Suppressor macrophage treated with lipopolysaccharide for 4 hours (primary cell): ENCODE measurements around the gene CHRNB4.

Experiments
- DNase-seq: peaks from one replicate; pipeline ENCODE4 v3.0.0-alpha.2; 2020

The CHRNB4 gene

DNA sequence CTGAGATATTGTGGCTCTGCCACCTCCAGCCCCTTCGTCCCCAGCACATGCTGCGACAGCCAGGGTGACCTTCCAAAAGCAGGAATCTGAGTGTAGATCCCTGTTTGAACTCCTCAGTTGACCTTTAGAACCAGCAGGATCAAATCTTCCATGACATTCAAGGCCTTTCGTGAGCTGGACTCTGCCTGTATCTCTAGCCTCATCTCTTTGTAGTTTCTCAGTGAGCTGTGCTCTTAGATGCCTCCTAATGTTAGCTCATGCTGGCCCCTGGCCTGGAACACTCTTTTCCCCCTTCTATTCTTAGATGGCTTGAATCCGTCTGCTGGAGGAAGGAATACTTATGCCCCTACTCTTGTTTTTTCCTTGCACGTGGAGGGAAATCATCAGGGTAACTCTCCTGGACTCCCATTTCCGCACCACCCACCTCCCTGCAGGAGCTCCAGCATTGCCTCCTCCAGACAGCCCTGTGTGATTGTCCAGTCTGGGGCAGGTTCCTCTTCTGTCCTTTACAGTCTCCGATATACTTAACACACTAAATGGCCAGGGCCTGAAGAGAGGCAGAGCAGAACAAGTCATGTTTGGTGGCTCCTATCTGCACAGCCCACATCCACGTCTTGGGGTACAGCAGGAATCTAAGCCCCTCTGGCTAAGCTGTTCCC is 26.7 kb upstream of the CHRNB4 start:
- DNase-seq = no peak

DNA sequence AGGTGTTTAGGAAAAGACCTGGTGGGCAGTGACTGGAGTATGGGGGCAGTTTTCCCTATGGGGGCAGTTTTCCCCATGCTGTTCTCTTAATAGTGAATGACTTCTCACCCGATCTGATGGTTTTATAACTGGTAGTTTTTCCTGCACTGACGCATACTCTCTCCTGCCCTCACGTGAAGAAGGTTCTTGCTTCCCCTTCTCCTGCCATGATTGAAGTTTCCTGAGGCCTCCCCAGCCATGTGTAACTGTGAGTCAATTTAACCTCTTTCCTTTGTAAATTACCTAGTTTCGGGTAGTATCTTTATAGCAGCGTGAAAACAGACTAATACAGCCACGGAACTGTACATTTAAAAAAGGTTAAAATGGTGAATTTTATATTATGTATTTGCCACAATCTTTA is 25.0 kb upstream of the CHRNB4 start:
- no peak for DNase-seq

DNA sequence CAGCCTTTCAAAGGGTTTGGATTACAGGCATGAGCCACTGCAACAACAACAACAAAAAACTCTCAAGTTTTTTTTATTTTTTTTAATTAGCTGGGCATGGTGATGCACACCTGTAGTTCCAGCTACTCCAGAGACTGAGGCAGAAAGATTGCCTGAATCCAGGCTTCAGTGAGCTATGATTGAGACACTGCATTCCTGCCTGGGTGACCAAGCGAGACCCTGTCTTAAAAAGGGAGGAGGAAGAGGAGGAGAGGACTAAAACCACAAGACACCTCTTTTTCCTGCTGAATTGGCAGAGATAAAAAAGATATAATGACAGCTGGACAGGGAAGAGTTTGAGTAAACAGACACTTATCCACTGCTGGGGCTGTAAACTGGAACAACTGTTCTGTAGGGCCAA is 22.7 kb upstream of the CHRNB4 start:
- no peak for DNase-seq

DNA sequence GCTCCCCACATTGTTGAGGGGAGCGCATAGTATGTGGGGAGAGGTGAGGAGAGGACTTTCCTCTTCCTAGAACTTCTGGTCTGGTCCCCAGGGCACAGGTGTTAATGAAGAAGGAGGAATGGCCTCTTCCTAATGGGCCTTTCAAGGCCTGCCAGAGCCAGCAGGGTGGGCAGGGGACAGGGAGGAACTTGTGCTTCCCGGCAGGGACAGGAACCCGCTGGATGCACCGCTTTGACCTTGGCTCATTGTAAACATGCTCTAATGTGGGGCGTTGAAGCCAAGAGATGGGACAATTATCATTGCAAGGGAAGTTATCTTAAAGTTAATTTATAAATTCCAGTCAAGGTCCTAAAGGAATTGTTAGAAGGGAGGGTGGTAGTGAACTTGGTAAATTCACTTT is 21.0 kb upstream of the CHRNB4 start:
- no peak for DNase-seq

DNA sequence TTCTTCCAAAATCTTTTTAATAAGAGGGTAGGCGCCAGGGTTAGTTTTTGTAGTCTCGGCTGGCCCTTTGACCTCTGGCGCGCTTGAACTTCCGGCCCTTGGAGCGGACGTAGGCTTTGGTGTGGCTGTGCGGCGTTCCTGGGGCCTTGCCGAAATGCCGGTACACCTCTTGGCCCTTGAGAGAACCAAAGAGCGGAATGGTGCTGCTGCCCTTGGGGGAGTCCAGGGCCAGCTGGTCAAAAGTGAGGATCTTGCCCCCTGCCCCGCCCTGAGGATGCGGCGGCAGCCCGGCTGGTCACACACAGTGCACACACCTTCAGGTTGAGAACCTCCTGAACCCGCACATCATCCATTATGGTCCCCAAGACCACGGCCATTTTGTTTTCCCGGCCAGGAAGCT is 20.0 kb upstream of the CHRNB4 start:
- no peak for DNase-seq

DNA sequence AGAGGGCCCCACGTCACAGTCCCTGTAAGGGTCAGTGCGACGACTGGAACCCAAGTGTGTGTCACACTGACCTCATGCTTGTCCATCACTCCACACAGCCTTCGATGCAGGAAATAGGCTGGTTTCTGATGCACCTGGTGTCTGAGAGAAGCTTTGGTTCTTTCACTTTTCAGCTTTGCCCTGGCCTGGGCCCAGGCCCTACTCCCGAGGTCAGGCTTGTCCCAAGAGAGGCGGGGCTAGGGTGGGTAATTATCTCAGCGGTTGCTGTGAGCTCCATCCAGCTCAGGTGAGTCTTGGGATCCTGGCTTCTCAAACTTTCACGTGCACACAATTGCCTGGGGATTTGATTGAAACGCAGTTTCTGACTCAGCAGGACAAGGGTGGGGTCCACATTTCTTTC is 19.6 kb upstream of the CHRNB4 start:
- no peak for DNase-seq

DNA sequence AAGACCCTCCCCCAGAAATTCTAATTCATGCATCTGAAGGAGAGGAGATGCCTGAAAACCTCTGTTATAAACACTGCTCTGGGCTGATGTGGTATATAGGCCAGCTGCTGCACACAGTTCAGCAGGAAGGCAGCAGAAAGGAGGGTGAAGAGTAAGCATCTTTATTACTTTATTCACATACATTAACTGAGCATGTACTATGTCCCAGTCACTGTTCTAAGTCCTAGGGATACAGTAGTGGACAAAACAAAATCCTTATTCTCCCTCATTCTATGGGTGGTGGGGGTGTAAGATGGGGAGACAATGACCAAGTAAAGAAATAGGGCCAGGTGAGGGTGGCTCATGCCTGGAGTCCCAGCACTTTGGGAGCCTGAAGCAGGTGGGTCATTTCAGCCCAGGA is 17.8 kb upstream of the CHRNB4 start:
- no peak for DNase-seq

DNA sequence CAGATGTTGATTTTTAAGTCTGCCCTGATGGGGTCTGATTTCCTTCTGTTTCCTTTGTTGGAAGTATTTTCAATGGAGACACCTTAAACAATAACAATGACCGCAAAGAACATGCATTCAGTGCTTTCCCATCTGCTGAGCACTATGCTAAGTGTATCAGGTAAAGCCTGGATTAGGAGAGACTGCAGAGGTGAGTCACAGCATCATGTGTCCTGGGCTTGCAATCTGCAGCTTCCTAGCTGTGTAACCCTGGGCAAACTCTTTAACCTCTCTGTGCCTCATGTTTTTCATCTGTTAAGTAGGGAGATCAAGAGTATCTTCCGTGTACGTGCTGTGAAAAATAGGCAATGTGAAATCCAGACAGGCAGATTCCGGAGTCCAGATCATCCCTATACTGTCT is 13.3 kb upstream of the CHRNB4 start:
- no peak for DNase-seq

DNA sequence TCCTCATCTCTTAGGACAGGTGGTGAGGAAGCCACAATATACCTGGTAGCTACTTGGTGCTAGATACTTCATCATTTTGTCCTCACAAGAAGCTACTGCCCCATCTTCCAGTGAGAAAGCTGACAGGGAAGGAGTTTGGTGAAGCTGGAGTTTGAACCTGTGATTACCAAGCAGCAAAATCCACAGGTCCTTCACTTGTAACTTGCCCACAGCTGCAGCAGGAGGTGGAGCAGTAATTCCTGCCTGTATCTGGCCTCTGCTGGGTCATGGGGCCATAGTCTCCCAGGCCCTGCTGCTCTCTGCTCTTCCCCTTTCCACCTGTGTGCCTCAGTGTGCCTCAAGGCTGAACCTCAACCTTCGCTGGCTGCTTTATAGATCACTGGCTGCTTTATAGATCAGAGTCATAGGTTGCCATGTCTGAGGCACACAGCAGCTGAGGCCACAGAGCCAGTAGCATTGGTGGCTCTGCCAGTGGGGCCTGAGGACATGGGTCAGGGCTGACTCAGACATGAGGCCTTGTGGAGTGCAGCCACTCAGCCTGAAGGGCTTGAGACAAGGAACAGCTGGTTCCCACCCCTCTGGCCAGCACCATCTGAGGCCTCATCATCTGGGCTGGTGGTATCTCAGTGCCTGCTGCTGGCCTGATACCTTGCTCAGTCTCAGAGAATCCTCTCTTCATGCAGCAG is 11.1 kb upstream of the CHRNB4 start:
- no peak for DNase-seq

DNA sequence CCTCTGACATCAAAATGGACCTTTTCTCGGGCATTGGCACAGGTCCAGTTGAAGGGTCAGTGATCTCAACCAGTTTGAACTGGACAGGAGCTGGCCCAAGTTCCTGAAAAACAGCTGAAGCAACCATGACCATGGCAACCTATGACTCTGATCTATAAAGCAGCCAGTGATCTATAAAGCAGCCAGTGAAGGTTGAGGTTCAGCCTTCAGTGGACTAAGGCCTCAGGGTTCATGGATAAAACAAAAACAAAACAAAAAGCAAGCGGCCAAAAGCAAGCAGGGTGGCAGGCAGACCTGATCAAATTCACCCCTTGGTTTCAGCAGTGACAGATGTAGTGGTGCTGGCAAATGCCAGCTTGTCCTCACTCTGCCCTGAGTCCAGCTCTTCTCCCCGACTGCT is 10.0 kb upstream of the CHRNB4 start:
- no peak for DNase-seq

DNA sequence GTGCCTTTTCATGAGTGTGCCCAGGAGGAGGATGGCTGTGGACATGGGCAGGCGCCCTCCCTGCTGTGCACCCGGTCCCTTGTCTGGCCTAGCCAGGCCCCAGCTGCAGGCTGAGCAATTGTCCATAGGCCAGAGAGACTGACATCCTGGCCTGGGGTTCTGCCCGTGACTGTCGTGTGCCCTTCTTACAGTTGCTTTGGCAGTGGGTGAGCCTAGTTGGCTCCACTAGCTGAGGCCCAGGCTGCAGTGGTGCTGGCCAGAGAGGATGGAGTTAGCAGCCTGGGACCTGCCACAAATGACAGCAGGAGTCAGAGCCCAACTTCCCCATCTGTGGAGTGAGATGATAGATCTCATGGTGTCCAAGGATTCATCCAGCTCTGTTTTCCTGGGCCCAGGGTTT is 9.0 kb upstream of the CHRNB4 start:
- DNase-seq = no peak

DNA sequence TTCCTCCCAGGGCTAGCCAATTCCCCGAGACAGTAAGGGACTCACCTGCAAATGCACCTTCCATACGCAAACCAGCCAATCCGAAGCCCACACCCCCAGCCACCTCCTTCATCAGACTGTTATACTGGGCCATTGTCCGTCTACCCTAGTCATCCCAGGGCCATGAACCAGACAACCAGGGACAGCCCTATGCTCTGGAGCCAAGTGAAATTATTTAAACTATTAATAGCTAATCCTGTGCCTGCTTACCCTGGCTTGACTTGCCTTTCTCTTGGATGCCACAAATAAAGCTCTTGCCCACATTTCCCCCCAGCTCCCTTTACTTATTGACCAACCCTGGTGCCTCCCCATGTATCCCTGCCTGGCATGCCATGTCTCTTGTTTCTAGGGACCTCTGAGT is 4.0 kb upstream of the CHRNB4 start:
- DNase-seq = no peak

DNA sequence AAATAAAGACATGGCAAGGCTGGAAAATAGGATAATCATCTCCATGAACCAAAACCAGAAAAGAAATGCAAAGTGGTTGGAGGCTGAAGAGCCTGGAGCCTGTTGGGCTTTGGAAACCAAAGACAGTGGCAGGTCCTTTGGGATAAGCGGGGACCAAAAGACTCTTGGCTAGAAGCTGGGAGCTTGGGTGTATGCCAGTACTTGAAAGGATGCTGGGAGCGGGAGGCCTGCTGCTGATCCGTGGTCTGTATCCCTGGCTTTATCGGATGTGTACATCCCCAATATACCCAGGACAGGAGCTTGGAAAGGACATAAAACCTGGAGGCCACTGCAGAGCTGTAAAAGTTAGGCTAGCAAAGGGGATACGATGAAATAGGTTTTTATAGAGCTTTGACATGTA is 1.3 kb upstream of the CHRNB4 start:
- no peak for DNase-seq

DNA sequence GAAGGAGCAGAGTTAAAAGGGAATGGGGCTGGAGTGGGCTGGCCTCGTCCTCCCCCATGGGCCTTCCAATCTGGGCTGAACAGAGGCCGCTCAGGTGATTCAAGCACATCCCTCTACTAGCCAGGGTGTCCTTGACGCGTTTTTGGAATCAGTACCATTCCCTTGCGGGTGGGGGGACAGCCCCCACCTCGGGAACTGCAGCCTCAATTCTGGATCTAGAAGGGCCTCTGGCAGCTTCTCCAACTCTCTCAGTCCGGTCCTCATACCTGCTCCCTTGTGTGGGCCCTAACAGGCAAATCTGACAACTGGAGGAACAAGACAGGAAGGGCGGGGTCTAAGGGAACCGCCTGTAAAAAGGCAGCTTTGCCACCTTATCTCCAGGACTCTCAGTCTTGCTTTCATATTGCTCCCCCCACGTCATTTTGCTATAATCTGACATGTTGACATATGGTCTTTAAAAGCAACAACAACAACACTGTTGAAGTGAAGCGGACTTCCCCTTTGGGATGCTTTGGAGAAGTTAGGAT is 802 bp upstream of the CHRNB4 start:
- DNase-seq = no peak

DNA sequence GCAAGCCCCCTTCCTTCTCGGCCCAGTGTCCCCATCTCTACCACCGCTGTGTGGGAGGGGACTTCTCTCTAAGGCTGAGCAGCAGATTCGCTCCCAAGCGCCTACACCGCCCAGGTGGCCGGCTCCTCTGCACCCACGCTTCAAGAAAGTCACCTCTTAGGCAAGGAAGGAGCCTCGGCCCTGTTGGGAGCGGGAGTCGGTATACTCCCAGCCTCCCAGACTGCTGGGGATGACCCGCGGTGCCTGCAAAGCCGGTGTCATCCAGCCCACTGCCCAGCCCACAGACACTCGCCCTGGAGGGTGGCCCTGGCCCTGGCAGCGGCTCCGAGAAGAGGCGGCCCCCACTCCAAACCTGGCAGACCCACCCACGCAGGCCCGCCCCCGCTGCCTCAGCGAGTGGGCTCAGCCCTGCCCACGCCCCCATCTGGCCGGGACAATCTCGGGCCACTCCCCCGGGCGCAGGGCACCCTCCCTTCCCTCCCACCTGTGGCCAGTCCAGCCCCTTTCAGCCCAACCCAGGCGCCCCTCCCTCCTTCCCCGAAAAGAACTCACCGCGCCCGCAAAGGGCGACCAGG is 396 bp downstream of the CHRNB4 start:
- DNase-seq = no peak

DNA sequence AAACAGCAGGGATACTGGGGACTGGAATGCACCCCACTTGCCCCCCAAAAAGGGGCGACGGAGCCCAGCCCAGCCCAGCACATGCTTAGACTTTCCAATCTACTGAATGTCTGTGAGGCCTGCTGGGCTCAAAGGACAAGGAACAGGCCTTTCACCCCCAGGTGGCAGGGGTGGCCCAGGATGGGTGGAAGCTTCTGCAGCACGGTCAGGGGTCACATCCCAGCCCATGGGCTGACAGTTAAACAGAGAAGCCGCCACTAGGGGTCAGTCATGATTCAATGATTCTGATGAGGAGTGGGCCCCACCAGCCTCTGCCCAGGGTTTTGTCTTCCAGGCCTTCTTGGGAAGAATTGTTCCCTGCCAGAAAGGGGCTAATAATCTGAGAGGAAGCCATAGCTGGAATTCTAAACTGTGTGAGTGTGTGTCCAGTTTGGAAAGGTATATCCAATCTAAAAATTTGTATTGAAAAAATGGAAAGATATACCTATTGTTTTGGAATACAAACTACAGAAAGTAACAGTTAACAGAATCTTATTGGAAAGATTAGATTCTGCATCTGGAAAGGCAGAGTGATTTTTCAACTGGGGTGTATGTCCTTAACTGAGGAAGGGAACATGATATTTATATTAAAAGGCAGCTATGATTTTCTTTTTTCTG is 2.2 kb downstream of the CHRNB4 start:
- DNase-seq = peak; percentile 68

DNA sequence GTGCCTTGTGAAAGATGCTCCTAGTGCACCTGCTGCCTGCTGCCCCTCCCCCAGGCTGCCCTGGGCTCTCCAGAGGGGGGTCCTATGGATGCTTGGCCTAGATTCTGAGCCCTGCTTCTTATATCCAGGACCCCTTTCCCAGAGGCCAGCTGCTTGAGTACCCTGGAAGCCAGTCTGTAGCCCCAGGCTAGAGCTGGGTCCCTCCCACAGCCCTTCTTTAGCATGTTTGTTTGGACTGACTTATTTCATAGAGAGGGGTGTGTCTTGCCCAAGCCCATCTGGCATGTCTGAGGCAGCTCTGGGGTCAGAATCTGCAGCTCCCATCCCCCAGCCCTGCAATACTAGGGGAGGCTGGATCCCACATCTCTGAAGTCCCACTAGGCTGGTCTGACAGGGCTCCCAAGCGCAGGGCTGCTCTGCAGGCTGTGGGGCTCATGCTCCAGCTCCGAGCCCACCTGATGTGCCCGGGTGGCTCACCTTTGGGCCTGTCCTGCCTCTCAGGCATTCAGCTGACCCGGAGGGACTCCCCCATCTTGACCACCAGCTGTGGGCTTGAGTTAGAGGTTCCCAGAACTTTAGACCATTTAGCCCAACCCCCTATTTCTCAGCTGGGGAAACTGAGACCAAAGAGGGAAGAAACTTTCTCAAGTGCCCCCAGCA is 3.1 kb downstream of the CHRNB4 start:
- no peak for DNase-seq

DNA sequence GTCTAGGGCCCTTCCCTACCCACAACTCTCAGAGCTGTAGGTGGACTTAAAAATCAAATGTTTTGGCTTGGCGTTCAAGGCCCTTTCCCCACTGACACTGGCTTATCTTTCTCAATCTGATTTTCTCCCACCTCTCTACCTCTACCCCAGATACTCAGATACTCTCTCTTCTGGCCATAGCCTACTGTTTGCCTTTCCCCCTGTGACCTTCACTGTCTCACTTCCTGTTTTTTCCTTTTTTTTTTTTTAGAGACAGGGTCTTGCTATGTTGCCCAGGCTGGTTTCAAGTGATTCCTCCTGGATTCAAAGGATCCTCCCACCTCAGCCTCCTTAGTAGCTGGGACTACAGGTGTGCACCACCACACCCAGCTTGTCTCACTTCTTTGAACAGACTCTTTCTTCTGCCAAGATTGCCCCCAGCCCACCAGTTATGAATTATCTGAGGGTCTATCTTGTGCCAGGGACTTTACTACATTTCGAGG is 4.6 kb downstream of the CHRNB4 start:
- DNase-seq = no peak

DNA sequence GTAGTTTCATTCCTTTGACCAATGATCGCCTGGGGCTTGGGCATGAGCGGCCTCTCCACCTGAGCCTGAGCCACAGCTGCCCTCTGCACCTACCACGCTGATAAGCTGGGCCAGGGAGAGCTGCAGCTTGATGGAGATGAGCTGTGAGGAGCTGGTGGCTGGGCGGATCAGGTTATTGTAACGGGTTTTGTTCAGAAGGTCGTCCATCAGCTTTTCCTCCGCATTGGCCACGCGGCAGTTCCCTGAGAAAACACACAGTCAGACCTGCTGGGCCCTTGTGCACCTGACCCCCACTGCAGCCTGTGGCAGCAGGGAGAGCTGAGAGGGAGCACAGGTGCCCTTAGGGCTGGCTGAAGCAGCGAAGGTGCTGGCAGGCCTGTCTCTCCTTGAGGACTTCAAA is 5.7 kb downstream of the CHRNB4 start:
- DNase-seq = no peak

DNA sequence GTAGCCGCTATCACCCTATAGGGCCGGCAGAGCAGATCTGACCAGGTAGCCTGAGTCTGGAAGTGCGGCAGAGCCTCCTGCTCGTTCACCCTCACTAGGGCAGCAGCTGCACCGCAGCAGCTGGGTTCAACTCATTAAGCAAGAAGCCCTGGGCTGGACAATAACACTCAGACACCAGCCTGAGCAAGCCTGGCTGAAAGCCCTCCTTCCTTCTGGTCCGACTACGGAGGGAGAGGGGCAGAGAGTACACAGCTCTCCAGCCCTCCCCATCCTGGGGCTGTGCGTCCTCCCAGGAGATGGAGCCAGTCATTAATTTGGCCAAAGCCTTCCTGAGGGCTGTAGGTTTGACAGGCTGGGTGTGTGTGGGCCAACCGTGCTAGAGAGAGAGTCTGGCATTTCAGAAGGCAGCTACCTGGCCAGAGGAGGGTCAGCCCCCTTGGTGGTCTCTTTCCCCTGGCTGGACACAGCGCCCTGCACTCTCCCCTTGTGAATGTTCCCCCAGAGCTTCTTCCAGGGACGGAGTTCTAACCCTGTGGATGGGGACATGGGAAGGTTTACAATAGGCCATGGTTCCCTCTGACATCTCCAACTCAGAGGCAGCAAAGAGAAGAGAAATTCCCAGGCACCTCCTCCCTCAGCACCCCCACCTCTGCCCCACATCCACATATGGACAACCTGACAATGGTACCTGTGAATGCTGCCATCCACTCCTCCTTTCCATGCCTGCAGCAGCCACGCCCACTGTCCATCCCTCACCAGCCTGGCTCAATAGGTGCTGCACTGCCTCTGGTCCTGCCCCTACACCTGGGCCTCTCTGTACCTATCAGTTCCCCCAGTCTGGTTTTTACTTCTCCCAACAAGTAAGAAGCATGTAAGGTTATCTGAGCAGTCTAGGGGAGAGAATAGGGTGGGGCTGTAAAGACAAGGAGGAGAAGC is 6.5 kb downstream of the CHRNB4 start:
- DNase-seq = no peak

DNA sequence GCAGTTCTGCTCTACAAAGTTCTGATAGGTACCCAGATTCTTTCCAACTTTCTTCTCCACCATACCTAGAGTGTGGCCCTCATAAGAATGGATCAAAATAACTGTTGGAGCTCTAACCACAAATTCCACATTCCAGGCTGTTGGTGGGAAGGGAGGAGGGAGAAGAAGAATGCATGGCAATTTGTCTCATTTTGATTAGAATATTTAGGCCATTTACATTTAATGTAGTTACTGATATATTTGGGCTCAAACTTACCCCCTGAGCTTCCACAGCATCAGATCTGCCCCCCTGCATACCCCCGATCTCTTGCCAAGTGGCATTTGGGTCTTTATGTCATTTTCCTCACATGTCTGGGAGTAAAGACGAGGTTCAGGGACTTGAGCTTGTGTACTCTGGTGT is 7.7 kb downstream of the CHRNB4 start:
- DNase-seq = no peak
